GM18951 (cell line): ENCODE results near the gene PEX10.

Experiments used
- POLR2A ChIP-seq: IDR thresholded peaks from 4 replicates; pipeline ENCODE4 v1.6.1; 2011; ENCODE audit warnings: mild to moderate bottlenecking; ENCODE audit not compliant: insufficient read length, insufficient read depth; ENCODE audit errors: extremely low read depth
- in situ Hi-C: fragments of 300-500 bp; cut with MboI; formaldehyde crosslinking; loops from one replicate; pipeline ENCODE4 v1.12.0; 2022; ENCODE audit warnings: low sequenced_read_pairs, mixed read lengths, inconsistent platforms; ENCODE audit not compliant: unreplicated experiment

Gene PEX10

DNA sequence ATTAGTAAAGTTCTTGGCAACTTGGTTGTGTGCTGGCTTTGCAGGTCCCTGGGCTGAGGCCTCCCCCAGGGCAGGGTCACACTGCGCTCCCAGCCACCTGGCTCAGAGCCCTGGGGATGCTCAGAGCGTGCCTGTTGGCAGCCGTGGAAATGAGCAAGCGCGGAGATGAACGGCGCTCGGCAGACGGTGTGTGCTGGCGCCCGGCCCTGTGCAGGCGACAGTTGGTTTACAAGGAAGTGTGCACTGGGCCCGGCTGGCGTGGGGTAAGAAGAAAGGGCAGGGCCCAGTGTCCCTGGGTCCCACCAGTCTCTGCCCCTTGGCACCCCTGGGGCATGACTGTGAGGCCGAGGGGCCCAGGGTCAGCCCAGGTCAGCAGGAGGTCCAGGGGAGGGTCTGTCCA, 25.7 kb upstream of the PEX10 start:
- in situ Hi-C loops = no loop called here
- no peak for TF ChIP-seq POLR2A

GRCh38 chr1:2437617-2438016, 25.3 kb upstream of the PEX10 start:
- in situ Hi-C loops = no loop called here
- TF ChIP-seq POLR2A = no peak

GRCh38 chr1:2436876-2437275, 24.5 kb upstream of the PEX10 start:
- TF ChIP-seq POLR2A = no peak
- in situ Hi-C loops = no loop called here

DNA sequence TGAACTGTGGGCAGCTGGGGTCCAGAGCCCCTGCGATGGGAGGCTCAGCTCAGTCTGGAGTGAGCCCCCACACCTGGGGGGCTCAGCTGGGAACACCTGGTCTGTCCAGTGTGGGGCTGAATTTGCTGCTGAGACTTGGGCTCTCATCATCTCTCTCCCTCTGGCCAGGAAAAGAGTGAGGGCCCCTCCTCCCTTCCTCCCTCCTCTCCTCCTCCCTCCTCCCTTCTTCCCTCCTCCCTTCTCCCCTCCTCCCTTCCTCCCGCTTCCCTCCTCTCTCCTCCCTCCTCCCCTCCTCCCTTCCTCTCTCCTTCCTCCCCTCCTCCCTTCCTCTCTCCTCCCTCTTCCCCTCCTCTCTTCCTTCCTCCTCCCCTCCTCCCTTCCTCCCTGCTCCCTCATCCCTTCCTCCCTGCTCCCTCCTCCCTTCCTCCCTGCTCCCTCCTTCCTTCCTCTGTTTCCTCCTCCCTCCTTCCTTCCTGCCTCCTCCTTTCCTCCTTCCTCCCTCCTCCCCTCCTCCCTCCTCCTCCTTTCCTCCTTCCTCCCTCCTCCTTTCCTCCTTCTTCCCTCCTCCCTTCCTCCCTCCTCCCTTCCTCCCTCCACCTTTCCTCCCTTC, 23.5 kb upstream of the PEX10 start:
- in situ Hi-C loops = no loop called here
- TF ChIP-seq POLR2A = no peak

DNA sequence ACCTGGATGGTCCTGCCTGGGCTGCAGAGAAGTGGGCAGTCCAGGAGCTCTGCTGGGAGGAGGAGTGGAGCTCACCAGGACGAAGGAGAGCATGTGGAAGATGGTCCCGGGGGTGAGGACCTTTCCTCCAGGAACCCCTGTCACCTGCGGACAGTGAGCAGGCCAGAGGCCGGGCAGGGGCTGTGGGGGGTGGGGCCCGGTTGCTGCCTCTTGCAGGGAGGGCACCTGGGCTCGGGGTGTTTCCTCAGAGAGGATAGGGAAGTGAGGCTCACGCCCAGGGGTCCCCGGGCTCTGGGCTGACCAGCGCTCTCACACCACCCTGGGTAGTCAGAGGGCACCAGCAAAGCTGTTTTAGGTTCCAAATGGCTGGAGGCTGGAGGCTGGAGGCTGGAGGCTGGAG, 22.7 kb upstream of the PEX10 start:
- in situ Hi-C loops = no loop called here
- TF ChIP-seq POLR2A = no peak

DNA sequence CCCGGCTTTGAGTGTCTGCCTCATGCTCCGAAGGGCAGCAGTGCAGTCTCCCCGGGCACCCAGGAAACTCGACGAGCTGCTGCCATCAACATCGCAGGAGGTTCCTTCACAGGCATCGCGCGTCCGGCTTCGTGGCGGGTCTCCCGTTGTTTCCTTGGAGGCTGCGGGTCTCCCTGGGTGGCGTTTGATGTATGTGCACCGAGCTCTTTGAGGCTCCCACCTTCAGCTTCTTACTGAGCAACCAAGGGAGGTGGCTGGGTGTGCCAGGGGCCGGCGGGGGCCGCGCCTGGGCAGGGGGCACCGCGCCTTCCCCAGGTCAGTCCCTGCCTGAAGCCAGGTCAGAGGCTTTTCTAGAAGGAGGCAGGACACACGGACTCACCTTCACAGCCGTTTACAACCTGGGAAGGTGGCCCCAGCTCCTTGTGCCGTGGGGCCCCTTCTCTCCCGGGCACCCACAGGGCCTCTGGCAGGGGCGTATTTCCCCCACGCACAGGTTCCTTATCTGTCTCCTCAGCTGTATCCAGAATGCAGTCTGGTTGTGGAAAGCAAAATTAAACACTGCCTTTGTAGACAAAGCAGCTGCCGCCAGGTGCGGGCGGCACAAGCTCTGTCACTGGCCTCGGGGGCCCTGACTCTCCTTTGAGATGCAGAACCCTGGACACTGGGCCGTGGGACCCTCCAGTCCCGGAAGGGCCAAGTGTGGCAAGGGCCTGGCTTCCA, 21.7 kb upstream of the PEX10 start:
- TF ChIP-seq POLR2A = no peak
- in situ Hi-C loops = no loop called here

GRCh38 chr1:2433196-2433595, 20.8 kb upstream of the PEX10 start:
- in situ Hi-C loops = no loop called here

DNA sequence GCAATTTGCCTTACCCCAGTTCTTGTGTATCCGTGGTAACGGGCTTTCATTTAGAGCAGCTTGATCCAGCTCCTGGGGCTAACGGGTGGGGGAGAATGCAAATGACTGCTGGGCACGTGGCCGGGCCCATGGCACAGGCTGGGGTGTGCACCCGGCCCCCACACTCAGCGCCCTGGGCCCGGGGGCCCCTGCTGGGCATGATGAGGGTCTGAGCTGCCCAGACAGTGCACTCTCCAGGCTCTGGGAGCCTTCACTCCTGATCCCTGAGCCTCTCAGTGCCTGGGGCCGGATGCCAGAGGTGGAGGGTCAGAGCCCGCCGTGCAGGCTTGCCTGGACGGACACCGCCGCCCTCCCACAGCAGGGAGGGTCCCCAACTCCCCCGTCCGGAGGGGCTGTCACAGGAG, 20.1 kb upstream of the PEX10 start:
- TF ChIP-seq POLR2A = no peak
- in situ Hi-C loops = no loop called here

More at GRCh38 chr1:2433196-2433595, 20.8 kb upstream of the PEX10 start:
- no peak for TF ChIP-seq POLR2A

- in situ Hi-C loops = no loop called here
- no peak for TF ChIP-seq POLR2A
Observed at GRCh38 chr1:2431518-2431917, 19.2 kb upstream of the PEX10 start.

GRCh38 chr1:2431103-2431502, 18.7 kb upstream of the PEX10 start:
- in situ Hi-C loops = no loop called here

GRCh38 chr1:2430592-2430973, 18.2 kb upstream of the PEX10 start:
- no peak for TF ChIP-seq POLR2A
- in situ Hi-C loops = no loop called here

More at GRCh38 chr1:2431103-2431502, 18.7 kb upstream of the PEX10 start:
- TF ChIP-seq POLR2A = no peak

- in situ Hi-C loops = loop anchor here (10.0 kb wide), 1 partner anchor 355 kb away; no protein-coding TSS in a partner anchor
- TF ChIP-seq POLR2A = no peak
Observed at GRCh38 chr1:2429780-2430591, 17.6 kb upstream of the PEX10 start.

DNA sequence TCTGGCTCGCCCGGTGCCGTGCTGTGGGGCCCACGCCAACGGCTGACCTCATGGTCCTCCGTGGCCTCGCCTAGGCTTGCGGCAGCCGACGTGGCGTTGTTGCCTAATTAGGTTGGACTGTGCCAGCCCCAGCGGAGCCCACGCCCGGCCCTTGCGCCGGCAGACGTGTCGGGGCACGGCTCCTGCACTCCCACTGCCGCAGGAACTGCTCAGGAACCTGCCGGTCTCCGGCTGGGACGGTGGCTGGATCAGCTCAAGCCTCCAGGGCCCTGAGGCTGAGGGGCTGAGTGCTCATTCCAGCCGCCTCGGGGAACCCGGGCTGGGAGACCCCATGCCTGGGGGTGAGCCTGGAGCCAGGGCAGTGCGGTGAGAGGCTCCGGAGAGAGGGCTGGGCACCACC, 16.1 kb upstream of the PEX10 start:
- in situ Hi-C loops = loop anchor here (10.0 kb wide), 1 partner anchor 356 kb away; no protein-coding TSS in a partner anchor

GRCh38 chr1:2427976-2428375, 15.6 kb upstream of the PEX10 start:
- TF ChIP-seq POLR2A = no peak
- in situ Hi-C loops = loop anchor here (10.0 kb wide), 1 partner anchor 357 kb away; no protein-coding TSS in a partner anchor

More for the DNA sequence above, 16.1 kb upstream of the PEX10 start:
- TF ChIP-seq POLR2A = no peak

GRCh38 chr1:2427051-2427450, 14.7 kb upstream of the PEX10 start:
- TF ChIP-seq POLR2A = no peak
- in situ Hi-C loops = loop anchor here (10.0 kb wide), 1 partner anchor 358 kb away; no protein-coding TSS in a partner anchor
